Measurements from ENCODE around the gene KIRREL3. TPM values are rescaled to one million over a fixed set of nuclear protein-coding genes. Genes with fewer than 3 reads are reported as not detected.

The KIRREL3 gene
- total RNA-seq, 1 experiment from 2014 or later: 2.2 TPM

- Histone ChIP-seq H3K9me2 (ENCODE audit: insufficient read depth) (no peaks in the 10 kb centered on the region; the same call in 1 of the 2 replicates), H3K27me3 (ENCODE audit: insufficient read depth, low read depth) (peaks cover 71% of the 10 kb centered on the region), H3K4me2 (no peak overlapping the region), H3K9me3 (ENCODE audit: insufficient read depth, low read depth) (no peaks in the 10 kb centered on the region), H4K20me1 (ENCODE audit: insufficient read depth) (no peaks in the 10 kb centered on the region; the same call in 1 of the 2 replicates), H3K4me1 (replicated peaks; ENCODE audit: insufficient read depth) (no peaks in the 10 kb centered on the region), H3F3A (ENCODE audit: insufficient read depth, low read depth) (no peaks in the 10 kb centered on the region), H3K27ac (no peak overlapping the region), H3K36me3 (ENCODE audit: low read depth) (no peaks in the 10 kb centered on the region), H3K79me2 (ENCODE audit: low read depth) (no peaks in the 10 kb centered on the region), H3K4me3 (no peak overlapping the region), H2AFZ (no peak overlapping the region)
- POLR2A ChIA-PET (ENCODE audit: unreplicated experiment): no interaction called here
- no peak for TF ChIP-seq CTCF (conservative IDR thresholded peaks at IDR 0.05)
- no peak for TF ChIP-seq EZH2 (IDR thresholded peaks at IDR 0.05; ENCODE audit: low read depth)
- DNase-seq: no peak
- CTCF ChIA-PET: no interaction called here
- intact Hi-C loops (cut with micrococcal nuclease; ENCODE audit: unreplicated experiment): no loop called here
- BruUV-seq (replicated peaks): no TSS peak
Measured at GRCh38 chr11:126676536-126676935, 324.0 kb downstream of the KIRREL3 start.

- POLR2A ChIA-PET (ENCODE audit: unreplicated experiment): no interaction called here
- no peaks in the 10 kb centered on the region for H3K36me3 ChIP-seq (ENCODE audit: low read depth)
- no TSS peak for BruUV-seq (replicated peaks)
- H3K4me3 ChIP-seq: no peak overlapping the region
- H2AFZ ChIP-seq: no peak overlapping the region
- H3F3A ChIP-seq (ENCODE audit: insufficient read depth, low read depth): no peaks in the 10 kb centered on the region
- no peaks in the 10 kb centered on the region for H3K79me2 ChIP-seq (ENCODE audit: low read depth)
- intact Hi-C loops (cut with micrococcal nuclease; ENCODE audit: unreplicated experiment): no loop called here
- CTCF ChIA-PET: interaction anchor here (0.7 kb wide), 1 partner anchor 1474 kb away, joined by 4 read pairs; no protein-coding TSS in a partner anchor
- no peak for TF ChIP-seq CTCF (conservative IDR thresholded peaks at IDR 0.05)
- no peak for TF ChIP-seq EZH2 (IDR thresholded peaks at IDR 0.05; ENCODE audit: low read depth)
- no peak overlapping the region for H3K27ac ChIP-seq
- H4K20me1 ChIP-seq (ENCODE audit: insufficient read depth): no peaks in the 10 kb centered on the region; the same call in 1 of the 2 replicates
- no peaks in the 10 kb centered on the region for H3K9me3 ChIP-seq (ENCODE audit: insufficient read depth, low read depth)
- DNase-seq: no peak
- no peaks in the 10 kb centered on the region; the same call in 1 of the 2 replicates for H3K9me2 ChIP-seq (ENCODE audit: insufficient read depth)
- no peak overlapping the region for H3K4me2 ChIP-seq
- no peaks in the 10 kb centered on the region for H3K4me1 ChIP-seq (replicated peaks; ENCODE audit: insufficient read depth)
- H3K27me3 ChIP-seq (ENCODE audit: insufficient read depth, low read depth): peaks cover 62% of the 10 kb centered on the region
Measured at GRCh38 chr11:126673319-126673718, 327.3 kb downstream of the KIRREL3 start.

DNA sequence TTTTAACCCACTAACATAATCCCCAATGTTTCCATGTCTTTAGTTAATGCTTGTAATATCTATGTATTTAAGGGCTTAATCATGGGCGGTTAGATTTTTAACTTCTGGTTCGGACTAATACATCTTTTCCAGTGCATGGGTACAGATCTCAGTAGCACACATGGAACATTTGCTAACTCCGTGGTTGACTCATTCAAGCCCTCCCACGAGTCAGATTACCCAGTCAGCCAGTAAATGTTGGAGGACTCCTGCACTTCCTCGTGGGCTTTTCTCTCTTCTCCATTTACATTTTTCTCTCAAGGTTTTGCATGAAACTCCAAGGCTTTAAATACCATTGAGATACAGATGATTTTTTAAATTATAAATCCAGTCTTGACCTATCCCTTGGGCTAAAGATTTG, 331.2 kb downstream of the KIRREL3 start:
- TF ChIP-seq EZH2 (IDR thresholded peaks at IDR 0.05; ENCODE audit: low read depth): no peak
- TF ChIP-seq CTCF (conservative IDR thresholded peaks at IDR 0.05): no peak
- CTCF ChIA-PET: no interaction called here
- H3K27me3 ChIP-seq (ENCODE audit: insufficient read depth, low read depth): peaks cover 62% of the 10 kb centered on the region

More for the DNA sequence above, 331.2 kb downstream of the KIRREL3 start:
- intact Hi-C loops (cut with micrococcal nuclease; ENCODE audit: unreplicated experiment): no loop called here
- H3K4me2 ChIP-seq: no peak overlapping the region
- no peaks in the 10 kb centered on the region; the same call in 1 of the 2 replicates for H4K20me1 ChIP-seq (ENCODE audit: insufficient read depth)
- H3K9me2 ChIP-seq (ENCODE audit: insufficient read depth): no peaks in the 10 kb centered on the region; the same call in 1 of the 2 replicates
- H3K36me3 ChIP-seq (ENCODE audit: low read depth): no peaks in the 10 kb centered on the region
- no peak overlapping the region for H3K27ac ChIP-seq
- no peak for DNase-seq
- POLR2A ChIA-PET (ENCODE audit: unreplicated experiment): no interaction called here
- BruUV-seq (replicated peaks): no TSS peak
- H3K4me1 ChIP-seq (replicated peaks; ENCODE audit: insufficient read depth): no peaks in the 10 kb centered on the region
- H3K9me3 ChIP-seq (ENCODE audit: insufficient read depth, low read depth): no peaks in the 10 kb centered on the region
- H3K79me2 ChIP-seq (ENCODE audit: low read depth): no peaks in the 10 kb centered on the region
- H2AFZ ChIP-seq: no peak overlapping the region
- H3K4me3 ChIP-seq: no peak overlapping the region
- no peaks in the 10 kb centered on the region for H3F3A ChIP-seq (ENCODE audit: insufficient read depth, low read depth)
